Osteocyte (in vitro differentiated cells): Measurements from ENCODE around the gene METRN. TPM values are rescaled to one million over a fixed set of nuclear protein-coding genes. Genes with fewer than 3 reads are reported as not detected.

Experiments
- DNase-seq: peaks from one replicate; pipeline ENCODE4 v3.0.0; 2021; ENCODE audit warnings: mixed read lengths; ENCODE audit not compliant: unreplicated experiment; ENCODE audit errors: extremely low spot score
- H3K27ac Mint-ChIP-seq: one replicate; pipeline ENCODE4 v1.8.0; 2021; ENCODE audit warnings: mild to moderate bottlenecking, mixed read lengths; ENCODE audit not compliant: unreplicated experiment
- H3K27me3 Mint-ChIP-seq: one replicate; pipeline ENCODE4 v1.8.0; 2021; ENCODE audit warnings: mixed read lengths; ENCODE audit not compliant: unreplicated experiment
- H3K36me3 Mint-ChIP-seq: one replicate; pipeline ENCODE4 v1.8.0; 2021; ENCODE audit warnings: mixed read lengths; ENCODE audit not compliant: unreplicated experiment
- H3K4me1 Mint-ChIP-seq: one replicate; pipeline ENCODE4 v1.8.0; 2021; ENCODE audit warnings: mixed read lengths; ENCODE audit not compliant: unreplicated experiment
- H3K4me3 Mint-ChIP-seq: one replicate; pipeline ENCODE4 v1.8.0; 2021; ENCODE audit warnings: mild to moderate bottlenecking, moderate library complexity, mixed read lengths; ENCODE audit not compliant: unreplicated experiment
- H3K9me3 Mint-ChIP-seq: one replicate; pipeline ENCODE4 v1.8.0; 2021; ENCODE audit warnings: mixed read lengths; ENCODE audit not compliant: unreplicated experiment
- total RNA-seq: library from RNA; stranded (reverse); gene quantifications from 2 replicates; pipeline ENCODE4 v1.2.1, GENCODE V29; 2021
- TF ChIP-seq, protein P1 (sequence below): fragments of 200-600 bp; sonication (generic); IDR thresholded peaks from 2 replicates; pipeline ENCODE4 v1.5.0; 2021; ENCODE audit warnings: antibody characterized with exemption, mild to moderate bottlenecking, moderate library complexity

The METRN gene
- total RNA-seq, 1 donor from 2014 or later, result 49.7 TPM

DNA sequence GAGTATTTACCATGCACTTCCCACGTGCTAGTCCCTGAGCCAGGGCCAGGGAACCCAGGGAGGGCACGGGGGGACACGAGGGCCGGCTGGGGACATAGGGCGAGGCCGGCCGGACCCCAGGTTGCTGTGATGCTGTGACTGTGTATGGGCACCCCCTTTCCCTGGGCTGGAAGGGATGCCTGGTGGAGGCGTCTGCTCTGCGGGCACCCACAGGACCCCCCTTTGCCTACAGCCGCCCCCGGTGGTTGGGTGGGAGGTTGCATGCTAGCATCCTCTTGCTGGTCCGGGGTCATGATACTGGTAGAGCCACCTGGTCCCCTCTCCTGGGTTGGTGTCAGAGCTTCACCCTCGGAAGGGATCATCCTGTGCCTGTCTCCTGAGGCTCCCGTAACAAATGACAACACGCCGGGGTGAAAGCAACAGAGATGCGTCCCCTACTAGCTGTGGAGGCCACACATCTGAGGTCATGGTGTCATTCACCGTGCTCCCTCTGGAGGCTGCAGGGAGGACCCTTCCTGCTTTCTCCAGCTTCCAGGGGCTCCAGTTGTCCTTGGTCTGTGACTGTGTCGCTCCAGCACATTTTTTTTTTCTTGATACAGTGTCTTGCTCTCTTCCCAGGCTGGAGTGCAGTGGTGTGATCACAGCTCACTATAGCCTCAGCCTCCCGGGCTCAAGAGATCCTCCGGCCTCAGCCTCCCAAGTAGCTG is 29.0 kb downstream of the METRN start:
- no peak overlapping the region for H3K27ac Mint-ChIP-seq
- no peaks in the 10 kb centered on the region for H3K36me3 Mint-ChIP-seq
- TF ChIP-seq, protein P1, sequence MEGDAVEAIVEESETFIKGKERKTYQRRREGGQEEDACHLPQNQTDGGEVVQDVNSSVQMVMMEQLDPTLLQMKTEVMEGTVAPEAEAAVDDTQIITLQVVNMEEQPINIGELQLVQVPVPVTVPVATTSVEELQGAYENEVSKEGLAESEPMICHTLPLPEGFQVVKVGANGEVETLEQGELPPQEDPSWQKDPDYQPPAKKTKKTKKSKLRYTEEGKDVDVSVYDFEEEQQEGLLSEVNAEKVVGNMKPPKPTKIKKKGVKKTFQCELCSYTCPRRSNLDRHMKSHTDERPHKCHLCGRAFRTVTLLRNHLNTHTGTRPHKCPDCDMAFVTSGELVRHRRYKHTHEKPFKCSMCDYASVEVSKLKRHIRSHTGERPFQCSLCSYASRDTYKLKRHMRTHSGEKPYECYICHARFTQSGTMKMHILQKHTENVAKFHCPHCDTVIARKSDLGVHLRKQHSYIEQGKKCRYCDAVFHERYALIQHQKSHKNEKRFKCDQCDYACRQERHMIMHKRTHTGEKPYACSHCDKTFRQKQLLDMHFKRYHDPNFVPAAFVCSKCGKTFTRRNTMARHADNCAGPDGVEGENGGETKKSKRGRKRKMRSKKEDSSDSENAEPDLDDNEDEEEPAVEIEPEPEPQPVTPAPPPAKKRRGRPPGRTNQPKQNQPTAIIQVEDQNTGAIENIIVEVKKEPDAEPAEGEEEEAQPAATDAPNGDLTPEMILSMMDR, result no peak
- H3K4me1 Mint-ChIP-seq, result peaks cover 8% of the 10 kb centered on the region
- no peak overlapping the region for H3K4me3 Mint-ChIP-seq
- no peaks in the 10 kb centered on the region for H3K27me3 Mint-ChIP-seq
- DNase-seq, result no peak
- H3K9me3 Mint-ChIP-seq, result no peaks in the 10 kb centered on the region

DNA sequence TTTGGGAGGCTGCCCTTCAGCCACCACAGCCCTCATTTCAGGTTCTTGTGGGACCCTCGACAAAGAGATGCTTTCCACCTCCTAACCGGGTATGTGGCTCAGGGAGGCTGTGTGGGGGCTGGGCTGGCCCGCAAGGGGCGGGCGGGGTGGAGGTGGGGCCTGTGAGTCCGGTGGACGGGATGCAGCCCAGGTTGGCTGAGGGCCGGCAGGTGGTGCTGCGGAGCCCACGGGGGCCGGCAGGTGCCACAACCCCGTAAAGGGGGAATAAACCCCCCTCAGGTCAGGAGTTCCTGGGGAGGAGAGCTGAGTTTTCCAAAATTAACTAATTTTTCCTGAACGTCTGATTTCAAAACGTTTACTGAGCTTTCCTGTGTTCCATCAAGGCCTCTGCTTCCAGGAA is 30.8 kb downstream of the METRN start:
- TF ChIP-seq, protein P1, result peak; percentile 47
- Mint-ChIP-seq H3K9me3 (no peaks in the 10 kb centered on the region), H3K27me3 (no peaks in the 10 kb centered on the region), H3K36me3 (no peaks in the 10 kb centered on the region), H3K4me3 (no peak overlapping the region), H3K4me1 (peaks cover 2% of the 10 kb centered on the region), H3K27ac (no peak overlapping the region)
- no peak for DNase-seq

DNA sequence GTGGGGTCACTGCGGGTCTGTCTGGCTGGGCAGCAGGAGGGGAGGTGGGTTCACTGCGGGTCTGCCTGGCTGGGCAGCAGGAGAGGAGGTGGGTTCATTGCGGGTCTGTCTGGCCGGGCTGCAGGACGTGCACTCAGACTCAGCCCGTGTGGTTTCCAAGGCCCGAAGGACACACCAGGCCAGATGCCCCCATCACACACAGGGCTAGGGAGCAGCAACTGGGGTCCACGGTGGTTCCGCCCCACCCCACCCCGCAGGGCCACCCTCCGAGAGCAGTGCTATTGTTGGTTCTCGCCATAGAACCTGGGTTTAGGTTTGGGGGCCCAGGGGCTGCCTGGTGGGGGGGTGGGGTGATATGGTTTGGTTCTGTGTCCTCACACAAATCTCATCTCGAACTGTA is 31.7 kb downstream of the METRN start:
- TF ChIP-seq, protein P1, result no peak
- Mint-ChIP-seq H3K9me3 (no peaks in the 10 kb centered on the region), H3K36me3 (no peaks in the 10 kb centered on the region), H3K27me3 (peaks cover 5% of the 10 kb centered on the region), H3K27ac (no peak overlapping the region), H3K4me3 (no peak overlapping the region), H3K4me1 (peaks cover 2% of the 10 kb centered on the region)
- DNase-seq, result no peak

DNA sequence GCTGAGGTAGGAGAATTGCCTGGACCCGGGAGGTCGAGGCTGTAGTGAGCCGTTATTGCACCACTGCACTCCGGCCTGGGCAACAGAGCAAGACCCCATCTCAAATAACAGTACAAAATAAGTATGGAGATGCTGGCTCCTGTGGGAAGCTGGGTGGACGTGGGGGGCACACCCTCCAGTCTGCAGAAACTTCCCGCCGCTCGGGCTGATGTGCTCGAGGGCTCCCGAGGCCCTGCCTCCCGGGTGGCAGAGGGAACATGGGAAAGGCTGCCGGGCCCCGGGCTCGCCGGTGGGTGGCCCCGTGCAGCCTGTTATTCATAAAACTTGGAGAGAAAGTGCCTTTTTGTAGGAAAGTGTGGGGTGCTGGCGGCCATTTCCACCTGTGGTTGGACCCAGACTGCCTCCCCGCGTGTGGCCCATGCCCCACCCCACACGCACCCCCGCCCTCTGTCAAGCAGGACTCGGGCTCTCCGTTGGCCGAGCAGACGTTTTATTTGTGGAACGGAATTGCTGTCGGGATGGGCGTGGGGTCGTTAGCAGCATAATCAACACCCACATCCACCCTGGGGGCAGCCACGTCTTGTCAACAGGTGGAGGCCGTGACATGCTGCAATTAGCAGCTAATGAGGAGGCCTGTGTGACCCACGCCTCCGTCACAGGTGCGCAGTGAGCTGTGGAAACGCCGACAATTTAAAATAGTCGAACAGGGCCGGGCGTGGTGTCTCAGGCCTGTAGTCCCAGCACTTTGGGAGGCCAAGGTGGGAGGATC is 33.2 kb downstream of the METRN start:
- TF ChIP-seq, protein P1, result no peak
- H3K4me1 Mint-ChIP-seq, result peaks cover 2% of the 10 kb centered on the region
- no peak overlapping the region for H3K4me3 Mint-ChIP-seq
- H3K9me3 Mint-ChIP-seq, result no peaks in the 10 kb centered on the region
- no peak for DNase-seq
- H3K36me3 Mint-ChIP-seq, result no peaks in the 10 kb centered on the region
- H3K27me3 Mint-ChIP-seq, result peaks cover 8% of the 10 kb centered on the region
- H3K27ac Mint-ChIP-seq, result no peak overlapping the region

DNA sequence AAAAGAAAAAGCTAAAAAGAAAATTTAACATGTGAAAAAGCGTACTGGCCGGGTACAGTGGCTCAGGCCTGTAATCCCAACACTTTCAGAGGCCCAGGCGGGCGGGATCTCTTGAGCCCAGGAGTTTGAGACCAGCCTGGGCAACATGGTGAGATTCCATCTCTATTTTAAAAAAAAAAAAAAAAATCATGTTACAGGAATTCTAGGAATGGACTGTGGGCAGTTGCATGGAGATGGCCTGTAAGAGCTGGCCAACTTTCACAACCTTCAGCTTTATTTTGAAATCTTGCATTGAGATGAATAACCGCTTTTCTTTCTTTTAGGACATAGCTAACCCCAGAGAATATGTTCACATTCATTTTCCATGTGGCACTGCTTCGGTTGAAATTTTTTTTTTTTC is 34.1 kb downstream of the METRN start:
- H3K4me3 Mint-ChIP-seq, result no peak overlapping the region
- no peak overlapping the region for H3K27ac Mint-ChIP-seq
- H3K36me3 Mint-ChIP-seq, result no peaks in the 10 kb centered on the region
- peaks cover 2% of the 10 kb centered on the region for H3K4me1 Mint-ChIP-seq
- DNase-seq, result no peak
- peaks cover 8% of the 10 kb centered on the region for H3K27me3 Mint-ChIP-seq
- H3K9me3 Mint-ChIP-seq, result no peaks in the 10 kb centered on the region
- TF ChIP-seq, protein P1, result no peak
